ENCODE measurements around the gene LGALS16. TPM values are rescaled to one million over a fixed set of nuclear protein-coding genes. Genes with fewer than 3 reads are reported as not detected.
"Not testable (repeated sequence)": the region's sequence is repeated elsewhere in the genome, so short reads cannot be mapped to it uniquely, and the experiment has no call there.

LGALS16 gene
- total and polyA plus RNA-seq, 2 donors (not counting 1 experiment from before 2014, with no cell fraction given) = not detected

- H3K27ac ChIP-seq (ENCODE audit: insufficient read depth, low read length) = no peak overlapping the region
- no peaks in the 10 kb centered on the region for H3K79me2 ChIP-seq (ENCODE audit: control insufficient read depth, insufficient read depth, low read length)
- no peak overlapping the region for H3K9ac ChIP-seq (ENCODE audit: insufficient read depth, low read length)
- H3K36me3 ChIP-seq (ENCODE audit: control insufficient read depth, insufficient read depth, low read length) = no peaks in the 10 kb centered on the region
- no peak for DNase-seq (ENCODE audit: low read depth in 2 of 2)
- no peaks in the 10 kb centered on the region for H3K9me3 ChIP-seq (ENCODE audit: control insufficient read depth, insufficient read depth, low read depth, low read length)
- no peaks in the 10 kb centered on the region for H4K20me1 ChIP-seq (ENCODE audit: control insufficient read depth, extremely low read depth, insufficient read depth, low read length)
- TF ChIP-seq, protein P1, sequence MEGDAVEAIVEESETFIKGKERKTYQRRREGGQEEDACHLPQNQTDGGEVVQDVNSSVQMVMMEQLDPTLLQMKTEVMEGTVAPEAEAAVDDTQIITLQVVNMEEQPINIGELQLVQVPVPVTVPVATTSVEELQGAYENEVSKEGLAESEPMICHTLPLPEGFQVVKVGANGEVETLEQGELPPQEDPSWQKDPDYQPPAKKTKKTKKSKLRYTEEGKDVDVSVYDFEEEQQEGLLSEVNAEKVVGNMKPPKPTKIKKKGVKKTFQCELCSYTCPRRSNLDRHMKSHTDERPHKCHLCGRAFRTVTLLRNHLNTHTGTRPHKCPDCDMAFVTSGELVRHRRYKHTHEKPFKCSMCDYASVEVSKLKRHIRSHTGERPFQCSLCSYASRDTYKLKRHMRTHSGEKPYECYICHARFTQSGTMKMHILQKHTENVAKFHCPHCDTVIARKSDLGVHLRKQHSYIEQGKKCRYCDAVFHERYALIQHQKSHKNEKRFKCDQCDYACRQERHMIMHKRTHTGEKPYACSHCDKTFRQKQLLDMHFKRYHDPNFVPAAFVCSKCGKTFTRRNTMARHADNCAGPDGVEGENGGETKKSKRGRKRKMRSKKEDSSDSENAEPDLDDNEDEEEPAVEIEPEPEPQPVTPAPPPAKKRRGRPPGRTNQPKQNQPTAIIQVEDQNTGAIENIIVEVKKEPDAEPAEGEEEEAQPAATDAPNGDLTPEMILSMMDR (conservative IDR thresholded peaks at IDR 0.05 in 1 of 2, IDR thresholded peaks at IDR 0.05 in 1 of 2; ENCODE audit: low read depth in 1 of 2, low read length in 2 of 2) = no peak
- no peak for TF ChIP-seq EZH2 (IDR thresholded peaks at IDR 0.05; ENCODE audit: low read length, missing control alignments)
- H3K4me1 ChIP-seq (ENCODE audit: control insufficient read depth, extremely low read depth, insufficient read depth, low read length) = no peaks in the 10 kb centered on the region
- H3K4me3 ChIP-seq (replicated peaks in 1 of 4; ENCODE audit: control extremely low read depth in 1 of 4, insufficient read depth in 1 of 4, low read depth in 3 of 4, low read length in 4 of 4) = no peak overlapping the region
- no peak overlapping the region for H3K4me2 ChIP-seq (ENCODE audit: extremely low read depth, insufficient read depth, low read length)
- no peak overlapping the region for H2AFZ ChIP-seq (ENCODE audit: low read length)
- H3K27me3 ChIP-seq (ENCODE audit: control insufficient read depth, insufficient read depth, low read length) = no peaks in the 10 kb centered on the region
Measured at GRCh38 chr19:39613597-39613996, 42.1 kb upstream of the LGALS16 start.

DNA sequence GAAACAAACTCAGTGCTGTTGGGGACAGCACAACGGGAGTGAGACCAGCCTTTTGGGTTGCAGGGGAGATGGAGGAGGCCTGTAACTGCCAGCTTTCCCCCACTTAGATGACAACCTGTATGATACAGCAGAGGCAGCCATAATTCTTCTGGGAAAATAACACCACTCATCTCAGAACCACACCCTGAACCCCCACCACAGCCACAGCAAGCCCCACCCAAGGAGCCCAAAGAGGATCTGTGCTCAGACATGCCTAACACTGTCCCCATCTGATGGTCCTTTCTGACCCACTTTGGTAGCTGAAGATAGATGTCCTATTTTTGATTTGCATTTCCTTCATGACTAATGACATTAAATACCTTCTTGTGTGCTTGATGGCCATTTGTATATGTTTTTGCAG is 38.0 kb upstream of the LGALS16 start:
- Histone ChIP-seq H4K20me1 (ENCODE audit: control insufficient read depth, extremely low read depth, insufficient read depth, low read length) (no peaks in the 10 kb centered on the region), H3K9me3 (ENCODE audit: control insufficient read depth, insufficient read depth, low read depth, low read length) (no peaks in the 10 kb centered on the region), H3K27me3 (ENCODE audit: control insufficient read depth, insufficient read depth, low read length) (no peaks in the 10 kb centered on the region), H3K36me3 (ENCODE audit: control insufficient read depth, insufficient read depth, low read length) (no peaks in the 10 kb centered on the region), H3K4me2 (ENCODE audit: extremely low read depth, insufficient read depth, low read length) (no peak overlapping the region), H2AFZ (ENCODE audit: low read length) (no peak overlapping the region), H3K27ac (ENCODE audit: insufficient read depth, low read length) (no peak overlapping the region), H3K79me2 (ENCODE audit: control insufficient read depth, insufficient read depth, low read length) (no peaks in the 10 kb centered on the region), H3K9ac (ENCODE audit: insufficient read depth, low read length) (no peak overlapping the region), H3K4me1 (ENCODE audit: control insufficient read depth, extremely low read depth, insufficient read depth, low read length) (no peaks in the 10 kb centered on the region), H3K4me3 (replicated peaks in 1 of 4; ENCODE audit: control extremely low read depth in 1 of 4, insufficient read depth in 1 of 4, low read depth in 3 of 4, low read length in 4 of 4) (no peak overlapping the region)
- DNase-seq (ENCODE audit: low read depth in 2 of 2) = no peak
- no peak for TF ChIP-seq EZH2 (IDR thresholded peaks at IDR 0.05; ENCODE audit: low read length, missing control alignments)
- TF ChIP-seq, protein P1 (conservative IDR thresholded peaks at IDR 0.05 in 1 of 2, IDR thresholded peaks at IDR 0.05 in 1 of 2; ENCODE audit: low read depth in 1 of 2, low read length in 2 of 2) = no peak

- H3K27me3 ChIP-seq (ENCODE audit: control insufficient read depth, insufficient read depth, low read length) = no peaks in the 10 kb centered on the region
- TF ChIP-seq EZH2 (IDR thresholded peaks at IDR 0.05; ENCODE audit: low read length, missing control alignments) = no peak
- TF ChIP-seq, protein P1 (conservative IDR thresholded peaks at IDR 0.05 in 1 of 2, IDR thresholded peaks at IDR 0.05 in 1 of 2; ENCODE audit: low read depth in 1 of 2, low read length in 2 of 2) = no peak
- H3K4me2 ChIP-seq (ENCODE audit: extremely low read depth, insufficient read depth, low read length) = no peak overlapping the region
- H3K79me2 ChIP-seq (ENCODE audit: control insufficient read depth, insufficient read depth, low read length) = no peaks in the 10 kb centered on the region
- H3K36me3 ChIP-seq (ENCODE audit: control insufficient read depth, insufficient read depth, low read length) = no peaks in the 10 kb centered on the region
- H3K27ac ChIP-seq (ENCODE audit: insufficient read depth, low read length) = no peak overlapping the region
- no peak overlapping the region for H3K4me3 ChIP-seq (replicated peaks in 1 of 4; ENCODE audit: control extremely low read depth in 1 of 4, insufficient read depth in 1 of 4, low read depth in 3 of 4, low read length in 4 of 4)
- H3K9me3 ChIP-seq (ENCODE audit: control insufficient read depth, insufficient read depth, low read depth, low read length) = no peaks in the 10 kb centered on the region
- H3K9ac ChIP-seq (ENCODE audit: insufficient read depth, low read length) = no peak overlapping the region
- H4K20me1 ChIP-seq (ENCODE audit: control insufficient read depth, extremely low read depth, insufficient read depth, low read length) = no peaks in the 10 kb centered on the region
- H2AFZ ChIP-seq (ENCODE audit: low read length) = no peak overlapping the region
- H3K4me1 ChIP-seq (ENCODE audit: control insufficient read depth, extremely low read depth, insufficient read depth, low read length) = no peaks in the 10 kb centered on the region
- no peak for DNase-seq (ENCODE audit: low read depth in 2 of 2)
Measured at GRCh38 chr19:39623946-39624345, 31.8 kb upstream of the LGALS16 start.

DNA sequence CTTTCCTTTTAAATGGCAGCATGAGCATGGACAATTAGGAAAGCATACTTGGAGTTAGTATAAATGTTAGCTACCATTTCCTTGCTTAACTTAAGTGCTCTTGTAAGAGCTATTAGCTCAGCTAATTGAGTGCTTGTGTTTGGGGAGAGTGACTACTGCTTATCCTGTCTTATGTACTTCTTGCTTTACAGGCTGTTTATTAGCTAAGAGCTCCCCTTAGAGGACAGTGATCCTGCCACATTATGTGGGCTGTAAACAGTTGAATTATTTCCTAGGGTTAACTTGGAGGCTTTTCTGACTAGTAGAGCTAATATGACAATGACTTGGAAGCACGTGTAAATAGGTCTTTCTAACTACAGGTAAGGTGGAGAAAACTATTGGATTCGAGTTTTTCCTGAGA is 28.1 kb upstream of the LGALS16 start:
- H3K27ac ChIP-seq (ENCODE audit: insufficient read depth, low read length); H3K9ac ChIP-seq (ENCODE audit: insufficient read depth, low read length); H3K27me3 ChIP-seq (ENCODE audit: control insufficient read depth, insufficient read depth, low read length); H3K9me3 ChIP-seq (ENCODE audit: control insufficient read depth, insufficient read depth, low read depth, low read length); H4K20me1 ChIP-seq (ENCODE audit: control insufficient read depth, extremely low read depth, insufficient read depth, low read length); H3K4me1 ChIP-seq (ENCODE audit: control insufficient read depth, extremely low read depth, insufficient read depth, low read length); H3K4me3 ChIP-seq (replicated peaks in 1 of 4; ENCODE audit: control extremely low read depth in 1 of 4, insufficient read depth in 1 of 4, low read depth in 3 of 4, low read length in 4 of 4); DNase-seq (ENCODE audit: low read depth in 2 of 2); H3K79me2 ChIP-seq (ENCODE audit: control insufficient read depth, insufficient read depth, low read length); H3K4me2 ChIP-seq (ENCODE audit: extremely low read depth, insufficient read depth, low read length); H3K36me3 ChIP-seq (ENCODE audit: control insufficient read depth, insufficient read depth, low read length); H2AFZ ChIP-seq (ENCODE audit: low read length): not testable (repeated sequence)

Data from fibroblast of lung (primary cell).